ENCODE results near the gene ETFRF1. TPM values are rescaled to one million over a fixed set of nuclear protein-coding genes. Genes with fewer than 3 reads are reported as not detected.

ETFRF1 gene
- total RNA-seq (2014; rRNA removed; shearing (Covaris generic)): 35.6 and 36.7 TPM in 2 replicates

- peak; percentile 87 for DNase-seq (ENCODE audit: low spot score)
Measured at GRCh38 chr12:25195056-25195971, at the start of gene ETFRF1, which contains the start of gene DNAI7. Gene ETFRF1 (plus strand): TSS chr12:25195237. CDS start chr12:25203957, 8,720 bp downstream. Gene DNAI7 (minus strand): TSS chr12:25195160. CDS start chr12:25195078, 82 bp downstream.

DNA sequence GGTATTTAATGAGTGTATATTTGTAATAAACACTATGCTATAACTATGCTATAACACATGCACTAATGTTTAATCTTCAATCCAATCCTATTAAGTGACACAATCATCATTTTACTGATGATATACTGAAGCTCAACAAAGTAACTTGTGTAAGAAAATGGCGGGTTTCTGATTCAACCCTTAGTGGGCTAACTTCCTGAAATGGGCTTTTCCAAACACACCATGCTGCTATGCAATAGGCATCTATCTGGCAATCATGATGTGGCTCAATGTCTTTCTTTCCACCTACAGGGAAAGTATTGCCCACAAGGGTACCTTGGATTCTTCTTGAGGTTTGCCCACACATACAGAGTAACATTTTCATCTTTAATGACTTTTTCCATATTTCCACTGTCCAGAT is 48.4 kb upstream of the ETFRF1 start:
- no peak for DNase-seq (ENCODE audit: low spot score)

- DNase-seq (ENCODE audit: low spot score): peak; percentile 92
Measured at GRCh38 chr12:25151476-25151875, 43.6 kb upstream of the ETFRF1 start.

GRCh38 chr12:25152055-25152454 is 43.0 kb upstream of the ETFRF1 start:
- no peak for DNase-seq (ENCODE audit: low spot score)

GRCh38 chr12:25155022-25155576 is 39.9 kb upstream of the ETFRF1 start:
- peak; percentile 33 for DNase-seq (ENCODE audit: low spot score)

DNA sequence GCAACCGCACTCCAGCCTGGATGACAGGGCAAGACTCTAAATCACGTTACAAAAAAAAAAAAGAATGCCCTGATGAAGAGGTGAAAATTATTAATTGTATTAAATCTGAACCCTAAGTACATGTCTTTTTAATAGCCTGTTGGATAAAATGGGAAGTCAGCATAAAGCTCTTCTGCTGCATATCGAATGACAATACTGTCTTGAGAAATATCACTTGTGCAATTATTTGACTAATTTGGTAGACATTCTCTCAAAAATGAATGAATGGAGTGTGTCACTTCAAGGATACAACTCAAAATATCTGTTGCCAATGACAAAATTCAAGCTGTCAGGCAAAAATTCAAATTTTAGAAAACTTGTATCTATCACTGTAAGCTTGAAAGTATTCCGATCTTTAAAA is 39.0 kb upstream of the ETFRF1 start:
- DNase-seq (ENCODE audit: low spot score): no peak

DNA sequence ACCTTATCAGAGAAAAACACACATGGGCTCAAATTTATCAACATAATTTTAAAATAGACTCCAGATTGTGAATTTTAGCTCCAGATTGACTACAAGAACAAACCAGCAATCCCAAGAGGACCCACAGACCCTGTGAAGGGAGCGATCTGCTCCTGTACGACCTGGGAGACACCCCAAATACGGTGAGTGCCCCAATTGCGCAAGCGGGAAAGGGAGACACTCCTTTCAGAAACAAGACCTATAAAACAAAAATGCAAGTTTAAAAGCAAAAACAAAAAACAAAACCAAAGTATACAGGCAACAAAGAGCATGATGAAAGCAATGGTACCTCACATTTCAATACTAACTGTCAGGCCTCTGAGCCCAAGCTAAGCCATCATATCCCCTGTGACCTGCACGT is 32.2 kb upstream of the ETFRF1 start:
- DNase-seq (ENCODE audit: low spot score): no peak

DNA sequence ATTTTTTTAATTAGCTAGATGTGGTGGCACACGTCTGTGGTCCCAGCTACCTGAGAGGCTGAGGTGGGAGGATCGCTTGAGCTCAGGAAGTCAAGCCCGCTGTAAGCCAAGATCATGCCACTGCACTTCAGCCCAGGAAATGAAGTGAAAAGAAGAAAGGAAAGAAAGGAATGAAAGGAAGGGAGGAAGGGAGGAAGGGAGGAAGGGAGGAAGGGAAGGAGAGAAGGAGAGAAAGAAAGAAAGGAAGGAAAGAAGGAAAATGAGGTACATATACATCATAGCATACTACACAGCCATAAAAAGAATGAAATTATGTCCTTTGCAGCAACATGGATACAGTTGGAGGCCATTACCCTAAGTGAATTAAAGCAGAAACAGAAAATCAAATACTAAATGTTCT is 12.3 kb upstream of the ETFRF1 start:
- DNase-seq (ENCODE audit: low spot score): no peak

GRCh38 chr12:25184132-25184531 is 10.9 kb upstream of the ETFRF1 start:
- DNase-seq (ENCODE audit: low spot score): no peak

DNA sequence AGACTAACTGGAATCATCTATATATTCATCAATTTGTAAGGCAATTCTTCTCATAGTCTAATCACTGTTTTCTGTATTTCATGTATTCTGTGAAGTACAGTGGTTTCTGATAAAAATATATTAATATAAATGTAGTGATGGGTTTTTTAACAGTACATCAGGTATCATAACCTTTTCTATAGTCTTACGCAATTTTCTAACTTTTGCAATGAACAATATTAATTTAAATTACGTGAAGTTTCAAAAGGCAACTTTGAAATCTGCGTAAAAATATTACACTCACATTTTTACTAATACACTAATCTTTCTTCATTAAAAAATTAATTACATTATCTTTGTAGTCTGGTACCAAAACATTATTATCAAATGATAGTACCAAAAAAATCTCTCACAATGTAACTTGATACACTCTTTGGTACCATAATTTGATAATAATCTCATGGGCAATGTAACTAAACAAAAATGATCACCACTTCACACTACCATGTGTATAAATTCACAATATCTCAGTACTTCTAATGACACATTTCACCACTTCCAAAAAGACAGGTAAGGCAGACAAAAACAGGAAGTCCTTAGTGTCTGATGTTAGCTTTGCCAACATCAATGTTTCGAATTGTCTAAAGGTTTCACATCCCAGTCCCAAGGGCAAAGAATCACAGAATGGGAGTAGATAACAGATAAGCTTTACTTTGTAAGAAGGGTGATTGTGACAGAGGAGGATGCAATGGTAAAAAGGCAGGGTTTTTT is 8.8 kb upstream of the ETFRF1 start:
- no peak for DNase-seq (ENCODE audit: low spot score)

DNA sequence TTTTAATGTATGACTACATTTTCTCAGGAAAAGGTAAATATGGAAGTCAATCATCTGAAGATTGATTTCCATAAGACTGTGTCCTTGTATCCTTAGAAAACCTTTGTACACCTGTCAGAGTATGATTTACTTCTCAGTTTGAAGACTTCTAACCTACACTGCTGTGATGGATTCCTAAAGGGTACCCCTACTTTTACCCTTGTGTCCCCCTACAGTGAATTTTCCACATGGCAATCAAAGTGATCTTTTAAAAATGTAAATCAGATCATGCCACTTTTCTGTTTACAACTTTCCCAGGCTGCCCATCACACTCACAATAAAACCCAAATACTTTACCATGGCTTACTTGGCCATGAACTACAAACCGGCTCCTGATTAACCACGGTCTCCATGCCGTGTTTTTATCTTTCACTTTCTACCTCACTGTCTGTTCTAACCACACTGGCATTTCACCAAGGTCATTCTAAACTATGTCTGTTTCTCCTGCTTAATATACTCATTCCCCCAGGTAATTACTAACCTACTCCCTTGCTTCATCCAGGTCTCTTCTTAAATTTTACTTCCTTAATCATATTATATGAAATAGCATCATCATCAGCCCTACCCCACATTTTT is 8.1 kb upstream of the ETFRF1 start:
- DNase-seq (ENCODE audit: low spot score): peak; percentile 10

DNA sequence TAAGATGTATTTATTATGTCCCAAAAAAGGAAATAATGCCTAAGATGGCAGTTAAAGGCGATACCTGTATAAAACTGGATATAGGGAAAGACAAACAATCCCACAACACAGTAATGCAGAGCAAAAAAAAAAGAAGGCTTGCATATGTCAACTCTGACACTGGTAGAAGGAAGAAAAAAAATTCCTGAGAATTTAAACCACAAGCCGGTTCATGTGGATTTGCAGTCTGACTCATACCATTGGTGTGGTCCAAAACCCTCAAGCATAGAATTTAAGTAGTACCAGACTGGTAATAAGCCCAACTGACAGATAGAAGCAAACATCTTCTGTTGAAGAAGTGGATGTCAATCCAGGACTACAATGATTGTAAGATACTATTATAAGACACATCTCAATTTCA is 7.3 kb upstream of the ETFRF1 start:
- peak; percentile 80 for DNase-seq (ENCODE audit: low spot score)

DNA sequence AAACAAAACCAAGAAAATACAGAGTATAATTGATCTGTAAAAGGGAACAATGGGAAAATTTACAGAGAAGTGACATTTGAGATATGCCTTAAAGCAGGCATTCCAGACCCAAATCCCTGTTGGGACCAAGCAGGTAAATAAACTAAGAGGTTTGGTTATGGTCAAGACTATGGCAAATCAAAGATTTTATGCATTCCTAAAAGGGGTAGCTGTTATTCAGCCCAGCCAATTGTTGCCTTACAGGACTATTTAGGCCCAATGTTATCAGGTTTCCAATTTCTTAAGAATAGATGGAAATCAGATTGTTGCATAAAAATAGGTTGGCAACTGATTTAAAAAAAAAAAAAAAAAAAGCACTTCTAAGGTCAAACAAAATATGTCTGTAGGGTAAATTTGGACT is 5.4 kb upstream of the ETFRF1 start:
- DNase-seq (ENCODE audit: low spot score): no peak

GRCh38 chr12:25190793-25191192 is 4.2 kb upstream of the ETFRF1 start:
- DNase-seq (ENCODE audit: low spot score): no peak

DNA sequence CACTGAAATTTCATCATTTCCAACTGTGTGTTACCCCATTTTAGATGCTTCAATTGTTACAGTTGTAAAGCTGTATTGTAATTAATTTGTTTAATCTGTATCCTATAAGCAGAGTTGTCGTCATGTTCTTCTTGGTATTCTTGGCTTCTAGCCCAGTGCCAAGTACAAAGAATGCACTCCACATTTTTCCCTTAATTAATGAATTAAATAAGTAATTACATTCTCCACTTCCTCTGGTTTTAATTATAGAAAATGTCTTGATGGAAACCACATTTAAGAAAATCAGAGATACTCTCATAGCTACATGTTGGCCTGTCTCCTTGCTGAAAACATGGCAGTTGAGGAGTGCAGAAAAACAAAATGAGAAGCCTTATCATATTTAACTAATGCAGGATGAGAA is 823 bp upstream of the ETFRF1 start:
- DNase-seq (ENCODE audit: low spot score): no peak

GRCh38 chr12:25194722-25195055 is 348 bp upstream of the ETFRF1 start:
- DNase-seq (ENCODE audit: low spot score): no peak

GRCh38 chr12:25197608-25198007 is 2.6 kb downstream of the ETFRF1 start:
- DNase-seq (ENCODE audit: low spot score): no peak

DNA sequence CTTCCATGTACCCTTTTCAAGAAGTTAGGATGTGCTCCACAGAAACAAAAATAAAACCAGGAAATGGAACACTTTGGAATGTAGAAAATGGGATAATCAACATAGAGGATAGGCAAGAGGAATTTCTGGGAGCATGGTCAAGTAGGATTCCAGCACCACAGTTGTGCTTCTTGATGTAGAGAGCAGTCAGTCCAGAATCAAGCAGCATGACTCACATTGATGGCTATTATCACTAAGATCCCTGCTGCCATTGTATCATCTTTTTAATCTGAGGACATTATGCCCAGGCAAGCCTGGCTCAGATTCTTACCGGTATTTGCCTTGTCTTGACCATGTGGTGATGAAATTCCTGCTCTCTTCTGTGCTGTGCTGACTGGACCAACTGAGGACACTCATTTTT is 5.7 kb downstream of the ETFRF1 start:
- DNase-seq (ENCODE audit: low spot score): peak; percentile 32

GRCh38 chr12:25202137-25202536 is 7.1 kb downstream of the ETFRF1 start:
- DNase-seq (ENCODE audit: low spot score): no peak

GRCh38 chr12:25207411-25207810 is 12.4 kb downstream of the ETFRF1 start:
- DNase-seq (ENCODE audit: low spot score): no peak

DNA sequence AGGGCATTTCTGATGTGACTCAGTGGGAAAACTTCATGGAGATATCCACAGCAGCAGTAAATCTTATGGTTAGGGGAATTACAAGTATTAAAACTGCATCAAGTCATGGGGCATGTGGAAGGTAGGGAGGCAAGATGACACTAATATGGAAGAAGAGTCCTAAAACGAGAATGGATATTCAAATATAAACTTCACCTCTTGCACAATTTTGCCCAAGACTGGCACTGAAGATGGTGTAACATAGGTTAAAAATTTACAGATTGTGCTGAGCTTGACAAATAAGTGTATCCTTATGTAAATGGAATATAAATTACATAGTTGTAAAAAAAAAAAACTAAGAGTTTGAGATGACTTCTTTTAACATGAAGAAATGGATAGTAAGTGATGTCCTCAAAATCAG is 12.8 kb downstream of the ETFRF1 start:
- no peak for DNase-seq (ENCODE audit: low spot score)

GRCh38 chr12:25208554-25208953 is 13.5 kb downstream of the ETFRF1 start:
- DNase-seq (ENCODE audit: low spot score): no peak
